Lower leg skin (tissue), 3 donors: ENCODE results near the gene PPP1R26.

Source experiments
- CTCF ChIP-seq, 3 donors: fragments of 450-650 bp; IDR thresholded peaks; one replicate each; pipeline ENCODE4 v1.5.1; 2016; ENCODE audit warnings: antibody characterized with exemption in 3 of 3, mild to moderate bottlenecking in 3 of 3, moderate library complexity in 2 of 3
- POLR2A ChIP-seq, 2 donors: fragments of 450-650 bp; IDR thresholded peaks; one replicate each; pipeline ENCODE4 v1.6.1; 2016 to 2017; ENCODE audit warnings: antibody characterized with exemption in 2 of 2, mild to moderate bottlenecking in 1 of 2, moderate library complexity in 1 of 2

DNA sequence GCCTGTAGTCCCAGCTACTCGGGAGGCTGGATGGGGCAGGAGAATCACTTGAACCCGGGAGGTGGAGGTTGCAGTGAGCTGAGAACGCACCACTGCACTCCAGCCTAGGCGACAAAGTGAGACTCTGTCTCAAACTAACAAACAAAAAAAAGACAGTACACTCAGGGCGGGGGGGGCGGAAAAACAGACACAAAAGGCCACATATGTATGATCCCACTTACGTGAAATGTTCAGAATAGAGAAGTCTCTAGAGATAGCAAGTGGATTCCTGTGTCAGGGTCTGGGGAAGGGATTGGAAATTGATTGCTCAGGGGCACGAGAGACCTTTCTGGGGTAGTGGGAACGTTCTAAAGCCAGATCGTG lies 32.6 kb downstream of the PPP1R26 start:
- no peak for TF ChIP-seq POLR2A (IDR thresholded peaks at IDR 0.05)
- no peak for TF ChIP-seq CTCF (IDR thresholded peaks at IDR 0.05)
